Liver (tissue), 3 donors: Measurements from ENCODE around the gene MED27.

Experiments used
- JUND ChIP-seq, 2 donors: IDR thresholded peaks; 2 replicates each; pipeline ENCODE4 v1.6.1; 2016; ENCODE audit warnings: antibody characterized with exemption in 2 of 2
- NR2F2 ChIP-seq: IDR thresholded peaks from 2 replicates; pipeline ENCODE4 v1.6.1; 2016; ENCODE audit warnings: antibody characterized with exemption
- RAD21 ChIP-seq, 2 donors: IDR thresholded peaks; 2 replicates each; pipeline ENCODE4 v1.6.1; 2016; ENCODE audit warnings: antibody characterized with exemption in 2 of 2, mild to moderate bottlenecking in 2 of 2
- SP1 ChIP-seq: IDR thresholded peaks from 2 replicates; pipeline ENCODE4 v1.6.1; 2018; ENCODE audit warnings: antibody characterized with exemption, mild to moderate bottlenecking
- YY1 ChIP-seq: IDR thresholded peaks from 2 replicates; pipeline ENCODE4 v1.6.1; 2016; ENCODE audit warnings: antibody characterized with exemption, mild to moderate bottlenecking
- TF ChIP-seq, protein P1 (sequence below): fragments of 150-350 bp; IDR thresholded peaks from 2 replicates; pipeline ENCODE4 v1.5.1; 2017; ENCODE audit warnings: improper control_type of control experiment, low read depth, low read length; ENCODE audit not compliant: missing input control
- TF ChIP-seq, protein P2 (sequence below): IDR thresholded peaks from 2 replicates; pipeline ENCODE4 v1.6.1; 2016; ENCODE audit warnings: antibody characterized with exemption, mild to moderate bottlenecking
- TF ChIP-seq, protein P3 (sequence below): IDR thresholded peaks from 2 replicates; pipeline ENCODE4 v1.6.1; 2016; ENCODE audit warnings: antibody characterized with exemption
- donor health status: healthy.
- donor health status: healthy.

DNA sequence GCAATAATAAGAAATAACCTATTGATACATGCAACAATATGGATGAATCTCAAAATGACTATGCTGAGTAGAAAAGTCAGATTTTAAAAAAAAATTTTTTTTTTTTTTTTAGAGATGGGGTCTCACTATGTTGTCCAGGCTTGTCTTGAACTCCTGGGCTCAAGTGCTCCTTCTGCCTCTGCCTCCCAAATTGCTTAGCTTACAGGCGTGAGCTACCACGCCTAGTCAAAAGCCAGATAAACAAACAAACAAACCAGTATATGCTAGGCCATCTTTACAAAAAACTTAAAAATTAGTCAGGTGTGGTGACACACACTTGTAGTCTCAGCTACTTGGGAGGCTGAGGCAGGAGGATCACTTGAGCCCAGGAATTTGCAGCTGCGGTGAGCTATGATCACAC is 79.0 kb downstream of the MED27 start:
- TF ChIP-seq, protein P1, sequence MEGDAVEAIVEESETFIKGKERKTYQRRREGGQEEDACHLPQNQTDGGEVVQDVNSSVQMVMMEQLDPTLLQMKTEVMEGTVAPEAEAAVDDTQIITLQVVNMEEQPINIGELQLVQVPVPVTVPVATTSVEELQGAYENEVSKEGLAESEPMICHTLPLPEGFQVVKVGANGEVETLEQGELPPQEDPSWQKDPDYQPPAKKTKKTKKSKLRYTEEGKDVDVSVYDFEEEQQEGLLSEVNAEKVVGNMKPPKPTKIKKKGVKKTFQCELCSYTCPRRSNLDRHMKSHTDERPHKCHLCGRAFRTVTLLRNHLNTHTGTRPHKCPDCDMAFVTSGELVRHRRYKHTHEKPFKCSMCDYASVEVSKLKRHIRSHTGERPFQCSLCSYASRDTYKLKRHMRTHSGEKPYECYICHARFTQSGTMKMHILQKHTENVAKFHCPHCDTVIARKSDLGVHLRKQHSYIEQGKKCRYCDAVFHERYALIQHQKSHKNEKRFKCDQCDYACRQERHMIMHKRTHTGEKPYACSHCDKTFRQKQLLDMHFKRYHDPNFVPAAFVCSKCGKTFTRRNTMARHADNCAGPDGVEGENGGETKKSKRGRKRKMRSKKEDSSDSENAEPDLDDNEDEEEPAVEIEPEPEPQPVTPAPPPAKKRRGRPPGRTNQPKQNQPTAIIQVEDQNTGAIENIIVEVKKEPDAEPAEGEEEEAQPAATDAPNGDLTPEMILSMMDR: no peak
- TF ChIP-seq, protein P2, sequence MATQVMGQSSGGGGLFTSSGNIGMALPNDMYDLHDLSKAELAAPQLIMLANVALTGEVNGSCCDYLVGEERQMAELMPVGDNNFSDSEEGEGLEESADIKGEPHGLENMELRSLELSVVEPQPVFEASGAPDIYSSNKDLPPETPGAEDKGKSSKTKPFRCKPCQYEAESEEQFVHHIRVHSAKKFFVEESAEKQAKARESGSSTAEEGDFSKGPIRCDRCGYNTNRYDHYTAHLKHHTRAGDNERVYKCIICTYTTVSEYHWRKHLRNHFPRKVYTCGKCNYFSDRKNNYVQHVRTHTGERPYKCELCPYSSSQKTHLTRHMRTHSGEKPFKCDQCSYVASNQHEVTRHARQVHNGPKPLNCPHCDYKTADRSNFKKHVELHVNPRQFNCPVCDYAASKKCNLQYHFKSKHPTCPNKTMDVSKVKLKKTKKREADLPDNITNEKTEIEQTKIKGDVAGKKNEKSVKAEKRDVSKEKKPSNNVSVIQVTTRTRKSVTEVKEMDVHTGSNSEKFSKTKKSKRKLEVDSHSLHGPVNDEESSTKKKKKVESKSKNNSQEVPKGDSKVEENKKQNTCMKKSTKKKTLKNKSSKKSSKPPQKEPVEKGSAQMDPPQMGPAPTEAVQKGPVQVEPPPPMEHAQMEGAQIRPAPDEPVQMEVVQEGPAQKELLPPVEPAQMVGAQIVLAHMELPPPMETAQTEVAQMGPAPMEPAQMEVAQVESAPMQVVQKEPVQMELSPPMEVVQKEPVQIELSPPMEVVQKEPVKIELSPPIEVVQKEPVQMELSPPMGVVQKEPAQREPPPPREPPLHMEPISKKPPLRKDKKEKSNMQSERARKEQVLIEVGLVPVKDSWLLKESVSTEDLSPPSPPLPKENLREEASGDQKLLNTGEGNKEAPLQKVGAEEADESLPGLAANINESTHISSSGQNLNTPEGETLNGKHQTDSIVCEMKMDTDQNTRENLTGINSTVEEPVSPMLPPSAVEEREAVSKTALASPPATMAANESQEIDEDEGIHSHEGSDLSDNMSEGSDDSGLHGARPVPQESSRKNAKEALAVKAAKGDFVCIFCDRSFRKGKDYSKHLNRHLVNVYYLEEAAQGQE: no peak
- TF ChIP-seq, protein P3, sequence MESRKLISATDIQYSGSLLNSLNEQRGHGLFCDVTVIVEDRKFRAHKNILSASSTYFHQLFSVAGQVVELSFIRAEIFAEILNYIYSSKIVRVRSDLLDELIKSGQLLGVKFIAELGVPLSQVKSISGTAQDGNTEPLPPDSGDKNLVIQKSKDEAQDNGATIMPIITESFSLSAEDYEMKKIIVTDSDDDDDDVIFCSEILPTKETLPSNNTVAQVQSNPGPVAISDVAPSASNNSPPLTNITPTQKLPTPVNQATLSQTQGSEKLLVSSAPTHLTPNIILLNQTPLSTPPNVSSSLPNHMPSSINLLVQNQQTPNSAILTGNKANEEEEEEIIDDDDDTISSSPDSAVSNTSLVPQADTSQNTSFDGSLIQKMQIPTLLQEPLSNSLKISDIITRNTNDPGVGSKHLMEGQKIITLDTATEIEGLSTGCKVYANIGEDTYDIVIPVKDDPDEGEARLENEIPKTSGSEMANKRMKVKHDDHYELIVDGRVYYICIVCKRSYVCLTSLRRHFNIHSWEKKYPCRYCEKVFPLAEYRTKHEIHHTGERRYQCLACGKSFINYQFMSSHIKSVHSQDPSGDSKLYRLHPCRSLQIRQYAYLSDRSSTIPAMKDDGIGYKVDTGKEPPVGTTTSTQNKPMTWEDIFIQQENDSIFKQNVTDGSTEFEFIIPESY: no peak
- TF ChIP-seq SP1: no peak
- no peak for TF ChIP-seq YY1
- TF ChIP-seq JUND (IDR thresholded peaks at IDR 0.05): no peak
- TF ChIP-seq NR2F2: no peak
- TF ChIP-seq RAD21 (IDR thresholded peaks at IDR 0.05): no peak
